AG08395 (cell line): ENCODE results near the gene RNASEL.
"Not testable (repeated sequence)": the region's sequence is repeated elsewhere in the genome, so short reads cannot be mapped to it uniquely, and the experiment has no call there.

Source experiments
- DNase-seq: peaks from one replicate; pipeline ENCODE4 v3.0.0; 2012; ENCODE audit warnings: mixed read lengths, low spot score

RNASEL gene

DNA sequence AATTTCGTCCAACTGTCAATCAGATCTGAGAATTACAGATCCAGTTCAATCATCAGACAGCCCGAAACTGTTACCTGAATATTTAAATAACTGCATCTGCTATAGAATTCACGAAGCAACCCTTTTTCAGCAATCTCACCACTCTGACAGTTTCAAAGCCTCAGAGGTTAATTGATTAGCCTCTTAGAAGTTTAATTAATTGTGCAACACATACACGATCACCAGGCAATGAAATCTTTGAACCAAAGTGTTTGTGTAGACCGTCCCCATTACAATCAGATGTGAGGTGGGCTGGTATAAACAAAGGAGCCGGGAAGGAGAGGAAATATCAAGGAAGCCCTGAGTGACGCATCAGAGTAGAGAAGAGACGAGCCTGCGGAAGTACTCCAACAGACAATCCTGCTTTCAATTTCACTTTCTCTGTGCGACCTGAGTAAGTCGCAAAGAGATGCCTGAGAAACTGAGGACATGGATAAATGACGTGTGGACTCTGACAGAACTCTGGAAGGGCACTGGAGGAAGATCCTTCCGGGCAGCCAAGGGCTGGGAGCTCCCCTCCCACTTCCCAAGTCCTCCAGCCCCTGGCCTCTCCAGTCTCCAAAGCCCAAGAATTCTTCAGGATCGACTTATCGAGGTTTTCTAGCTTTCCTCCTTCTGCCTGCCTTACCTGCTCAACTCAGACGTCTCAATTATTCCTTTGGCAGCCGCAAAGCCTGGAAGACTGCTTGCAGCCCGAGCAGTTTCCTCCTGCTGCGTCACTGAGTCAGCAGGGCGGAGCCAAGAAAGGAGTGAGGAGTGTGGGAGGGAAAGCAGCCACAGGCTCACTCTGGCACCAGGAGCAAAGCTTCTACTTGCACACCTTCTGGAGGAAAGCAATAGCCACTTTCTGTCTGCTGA is at the start of gene RNASEL:
Gene RNASEL (minus strand): TSS at position 757 of the 897 bp plus-strand sequence. CDS start 2,450 bp downstream, outside the sequence.
- DNase-seq = peak; percentile 85

DNA sequence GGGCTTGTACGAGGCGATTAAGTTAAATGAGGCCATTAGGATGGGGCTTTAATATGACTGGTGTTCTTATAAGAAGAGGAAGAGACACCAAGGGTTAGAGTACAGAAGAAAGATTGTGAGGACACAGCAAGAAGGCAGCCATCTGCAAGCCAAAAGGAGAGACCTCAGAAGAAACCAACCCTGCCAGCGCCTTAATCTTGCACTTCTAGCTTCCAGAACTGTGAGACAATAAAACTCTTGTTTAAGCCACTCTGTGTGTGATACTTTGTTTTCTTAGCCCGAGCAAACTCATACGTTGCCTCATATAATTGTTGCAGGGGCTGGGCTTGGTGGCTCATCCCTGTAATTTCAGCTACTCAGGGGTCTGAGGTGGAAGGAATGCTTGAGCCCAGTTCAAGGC is 48.7 kb upstream of the RNASEL start:
- no peak for DNase-seq

- DNase-seq = no peak
Observed at GRCh38 chr1:182635871-182636270, 46.8 kb upstream of the RNASEL start.

GRCh38 chr1:182634306-182635072 is 45.4 kb upstream of the RNASEL start:
- DNase-seq = no peak

- no peak for DNase-seq
Observed at GRCh38 chr1:182633657-182634281, 44.7 kb upstream of the RNASEL start.

GRCh38 chr1:182633031-182633430 is 44.0 kb upstream of the RNASEL start:
- DNase-seq = no peak

GRCh38 chr1:182632441-182632857 is 43.4 kb upstream of the RNASEL start:
- not testable (repeated sequence) for DNase-seq

DNA sequence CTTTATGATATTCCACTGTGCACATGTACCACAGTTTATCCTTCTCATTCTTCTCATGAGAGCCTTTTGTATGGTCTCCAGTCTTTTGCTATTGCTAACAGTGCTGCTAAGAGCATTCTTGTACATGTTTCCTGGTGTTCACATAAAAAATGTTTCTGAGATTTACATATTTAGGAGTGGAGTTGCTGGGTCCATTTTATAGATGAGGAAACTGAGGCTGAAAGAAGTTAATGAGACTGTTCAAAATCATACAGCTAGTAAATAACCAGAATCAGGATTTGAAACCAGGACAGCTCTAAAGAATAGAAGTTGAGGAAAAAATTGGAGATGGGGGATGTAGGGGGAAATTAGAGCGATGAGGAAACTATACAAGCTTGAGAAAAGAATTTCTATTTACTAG is 42.9 kb upstream of the RNASEL start:
- DNase-seq = no peak

- no peak for DNase-seq
Observed at GRCh38 chr1:182631053-182631677, 42.1 kb upstream of the RNASEL start.

- no peak for DNase-seq
Observed at GRCh38 chr1:182630586-182630985, 41.5 kb upstream of the RNASEL start.

DNA sequence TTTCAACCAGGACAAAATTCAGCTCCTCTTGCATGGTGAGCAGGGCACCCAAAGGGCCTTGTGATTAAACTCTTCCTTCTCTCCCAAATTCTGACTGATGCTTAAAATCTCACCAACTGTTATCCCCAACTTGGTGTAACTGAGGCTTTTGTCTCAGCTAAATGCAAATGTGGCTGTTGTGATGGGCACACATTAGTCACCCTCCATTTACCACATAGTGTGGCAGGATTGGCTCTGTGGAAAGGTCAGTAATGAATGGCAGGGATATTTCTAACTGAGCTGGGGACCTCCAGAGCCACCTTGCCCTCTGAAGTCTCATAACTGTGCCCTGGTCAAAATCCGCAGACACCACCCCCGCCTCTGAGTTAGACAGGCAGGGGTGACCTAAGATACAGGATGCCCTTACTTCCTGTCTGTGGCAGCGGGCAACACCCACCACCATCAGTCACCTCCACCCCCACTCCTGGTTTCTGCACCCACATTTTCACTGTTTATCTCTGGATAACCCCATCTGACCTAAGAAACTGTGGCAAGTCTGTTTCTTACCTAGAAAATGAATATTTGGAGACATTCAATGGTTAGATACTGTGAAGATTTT is 40.5 kb upstream of the RNASEL start:
- DNase-seq = no peak

- DNase-seq = no peak
Observed at GRCh38 chr1:182629080-182629479, 40.0 kb upstream of the RNASEL start.

DNA sequence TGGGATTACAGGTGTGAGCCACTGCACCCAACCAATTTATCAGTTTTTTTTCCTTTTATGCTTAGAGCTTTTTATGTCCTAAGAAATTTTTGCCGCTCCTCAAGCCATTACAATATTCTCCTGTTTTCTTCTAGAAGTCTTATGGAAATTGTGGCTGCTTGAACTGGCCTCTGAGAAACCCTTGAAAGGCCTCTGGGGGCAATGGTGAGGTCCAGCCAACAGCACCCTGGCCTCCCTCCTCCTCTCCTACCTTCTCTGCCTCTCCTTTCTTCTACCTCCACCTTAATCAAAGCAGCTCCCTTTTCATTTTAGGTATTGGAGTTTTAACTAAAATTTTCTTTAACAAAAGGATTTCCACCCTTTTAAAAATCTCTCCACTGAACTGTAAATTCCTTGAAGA is 39.6 kb upstream of the RNASEL start:
- DNase-seq = no peak

GRCh38 chr1:182627622-182628021 is 38.6 kb upstream of the RNASEL start:
- DNase-seq = no peak

DNA sequence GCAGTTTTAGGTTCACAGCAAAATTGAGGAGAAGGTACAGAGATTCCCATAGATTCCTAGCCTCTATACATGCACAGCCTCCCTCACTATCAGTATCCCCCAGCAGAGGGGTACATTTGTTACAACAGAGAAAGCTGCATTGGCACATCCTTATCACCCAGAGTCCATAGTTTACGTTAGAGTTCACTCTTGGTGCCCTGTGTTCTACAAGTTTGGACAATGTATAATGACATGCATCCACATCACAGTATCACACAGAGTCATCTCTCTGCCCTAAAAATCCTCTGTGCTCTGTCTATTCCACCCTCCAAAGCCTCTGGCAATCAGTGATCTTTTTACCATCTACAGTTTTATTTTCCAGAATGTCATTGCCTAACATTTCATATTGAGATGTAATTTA is 37.5 kb upstream of the RNASEL start:
- DNase-seq = no peak

- DNase-seq = peak; percentile 40
Observed at GRCh38 chr1:182625719-182626504, 36.9 kb upstream of the RNASEL start.

GRCh38 chr1:182625024-182625423 is 36.0 kb upstream of the RNASEL start:
- DNase-seq = no peak

DNA sequence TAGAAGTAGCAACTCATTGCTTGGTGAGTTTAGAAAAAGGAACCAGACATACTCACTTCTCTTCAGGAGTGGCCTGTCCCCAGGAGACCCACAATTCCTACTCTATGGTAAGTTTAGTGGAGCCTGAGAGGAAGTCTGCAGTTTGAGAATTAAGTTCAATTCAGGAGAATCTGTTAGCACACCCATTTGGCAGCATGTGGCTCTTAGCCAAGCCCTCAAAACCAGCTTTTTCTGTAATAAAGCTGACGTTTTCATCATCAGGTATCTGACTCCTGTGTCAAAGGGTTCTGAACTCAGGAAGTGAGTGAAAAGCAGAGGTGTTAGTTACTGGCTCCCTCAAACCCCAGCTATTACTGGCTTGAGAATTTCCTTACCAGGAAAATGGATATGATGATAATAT is 35.5 kb upstream of the RNASEL start:
- DNase-seq = no peak

GRCh38 chr1:182622901-182623528 is 34.0 kb upstream of the RNASEL start:
- no peak for DNase-seq

DNA sequence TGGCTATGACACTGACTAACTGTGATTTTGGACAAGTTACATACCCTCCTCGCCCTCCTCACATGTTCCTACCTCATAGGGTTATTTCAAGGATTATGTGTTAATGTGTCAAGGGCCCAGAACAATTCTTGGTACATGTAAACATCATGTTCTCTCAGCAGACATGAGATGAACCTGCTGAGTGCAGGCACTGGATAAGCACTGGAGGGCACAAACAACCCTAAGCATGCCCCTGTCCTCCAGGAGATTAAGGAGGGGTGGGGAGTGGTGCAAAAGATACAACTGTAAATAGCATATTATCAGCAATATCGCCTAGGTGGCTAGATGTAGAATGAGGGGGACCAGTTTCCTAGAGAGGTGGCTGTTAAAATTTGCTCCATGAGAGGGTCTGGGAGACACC is 32.9 kb upstream of the RNASEL start:
- DNase-seq = no peak
